Measurements from ENCODE around the gene CYP46A1.

- TF ChIP-seq TAF1 (IDR thresholded peaks at IDR 0.05; ENCODE audit: low read depth, low read length) (no peak), POLR2AphosphoS5 (IDR thresholded peaks at IDR 0.05; ENCODE audit: low read depth, low read length) (no peak), POLR2A (IDR thresholded peaks at IDR 0.05; ENCODE audit: low read depth, low read length) (no peak)
Measured at GRCh38 chr14:99672506-99673304, 11.4 kb upstream of the CYP46A1 start.
